Keratinocyte (primary cell): ENCODE data around the gene FSTL1. TPM values are rescaled to one million over a fixed set of nuclear protein-coding genes. Genes with fewer than 3 reads are reported as not detected.

ENCODE experiments used
- DNase-seq: peaks from one replicate; pipeline ENCODE4 v3.0.0-alpha.2; 2011; ENCODE audit warnings: low read depth, missing footprints, low spot score
- FAIRE-seq: peaks from 2 replicates; lab custom pipeline; 2011; peaks lifted over from hg19 to GRCh38; lab: Jason Lieb, UNC
- H2AFZ ChIP-seq: 2 replicates; pipeline ENCODE4 v1.6.0; 2012; ENCODE audit warnings: low read length, control low read depth, inconsistent platforms; ENCODE audit not compliant: control insufficient read depth
- H3K27ac ChIP-seq: 2 replicates; pipeline ENCODE4 v1.5.1; 2011; ENCODE audit warnings: low read length; ENCODE audit not compliant: control insufficient read depth, insufficient read depth
- H3K27me3 ChIP-seq: 3 replicates; pipeline ENCODE4 v1.6.0; 2011; ENCODE audit warnings: low read length; ENCODE audit not compliant: control insufficient read depth, insufficient read depth; ENCODE audit errors: extremely low read depth
- H3K36me3 ChIP-seq, 2 experiments: 2 replicates in 1 of 2; 3 replicates in 1 of 2; pipeline ENCODE4 v1.5.1; 2011; ENCODE audit warnings: low read length in 2 of 2, mild to moderate bottlenecking in 1 of 2; ENCODE audit not compliant: control insufficient read depth in 2 of 2, insufficient read depth in 2 of 2; ENCODE audit errors: extremely low read depth in 1 of 2
- H3K4me1 ChIP-seq: 3 replicates; pipeline ENCODE4 v1.5.1; 2011; ENCODE audit warnings: low read length; ENCODE audit not compliant: control insufficient read depth, insufficient read depth; ENCODE audit errors: extremely low read depth
- H3K4me2 ChIP-seq: 3 replicates; pipeline ENCODE4 v1.6.0; 2011; ENCODE audit warnings: low read depth, low read length; ENCODE audit not compliant: control insufficient read depth, insufficient read depth; ENCODE audit errors: extremely low read depth
- H3K4me3 ChIP-seq, 3 experiments: fragments of 200-600 bp in 1 of 3; sonication (generic) in 1 of 3; 2 replicates in 2 of 3; 3 replicates in 1 of 3; pipeline ENCODE4 v1.5.1; 2011 to 2016; ENCODE audit warnings: low read length in 3 of 3, mild to moderate bottlenecking in 3 of 3, control low read depth in 2 of 3, inconsistent platforms in 1 of 3, low read depth in 1 of 3, mixed read lengths in 1 of 3, mixed run types in 1 of 3, moderate library complexity in 1 of 3; ENCODE audit not compliant: control insufficient read depth in 2 of 3, insufficient read depth in 2 of 3; ENCODE audit errors: extremely low read depth in 1 of 3
- H3K79me2 ChIP-seq: 2 replicates; pipeline ENCODE4 v1.6.0; 2012; ENCODE audit warnings: low read length; ENCODE audit not compliant: control insufficient read depth, insufficient read depth
- H3K9ac ChIP-seq: 3 replicates; pipeline ENCODE4 v1.6.0; 2011; ENCODE audit warnings: low read length; ENCODE audit not compliant: control insufficient read depth, insufficient read depth; ENCODE audit errors: extremely low read depth
- H3K9me1 ChIP-seq: 3 replicates; pipeline ENCODE4 v1.6.0; 2011; ENCODE audit warnings: low read length; ENCODE audit not compliant: control insufficient read depth, insufficient read depth; ENCODE audit errors: extremely low read depth
- H3K9me3 ChIP-seq: 2 replicates; pipeline ENCODE4 v1.5.1; 2012; ENCODE audit warnings: low read depth, low read length; ENCODE audit not compliant: control insufficient read depth
- H4K20me1 ChIP-seq: 3 replicates; pipeline ENCODE4 v1.6.0; 2011; ENCODE audit warnings: low read length; ENCODE audit not compliant: control insufficient read depth, insufficient read depth; ENCODE audit errors: extremely low read depth
- CTCF ChIP-seq, 3 experiments: IDR thresholded peaks in 1 of 3; conservative IDR thresholded peaks in 1 of 3; optimal IDR thresholded peaks in 1 of 3; 2 replicates in 2 of 3; 3 replicates in 1 of 3; pipeline versions ENCODE3 to v1.5.1; 2011; ENCODE audit warnings: low read length in 3 of 3, mild to moderate bottlenecking in 3 of 3, moderate library complexity in 2 of 3, control low read depth in 1 of 3, inconsistent platforms in 1 of 3; ENCODE audit not compliant: insufficient read depth in 2 of 3; ENCODE audit errors: extremely low read depth in 1 of 3
- EZH2 ChIP-seq: IDR thresholded peaks from one replicate; pipeline ENCODE4 v1.6.1; 2012; ENCODE audit warnings: inconsistent platforms, mild to moderate bottlenecking, low read length, moderate library complexity
- dilution Hi-C: fragments of 300-500 bp; cut with MboI; formaldehyde crosslinking; loops from one replicate; pipeline ENCODE4 v1.7.0; 2020; ENCODE audit warnings: low sequenced_read_pairs; ENCODE audit not compliant: extremely low pct_ligation_motif_present
- polyA plus RNA-seq, 5 experiments: library from polyadenylated mRNA; depleted of rRNA in 3 of 5; stranded (reverse) in 3 of 5; stranded (forward) in 1 of 5; unstranded in 1 of 5; fragments of >200 nt; gene quantifications; 1 replicate in 1 of 5; 2 replicates in 3 of 5; 3 replicates in 1 of 5; pipeline versions ENCODE4 v1.2.1 to v1.2.3, GENCODE V29; 2011 to 2012; ENCODE audit warnings: missing spikeins in 2 of 5, low read depth in 1 of 5, low replicate concordance in 1 of 5

FSTL1 gene
- polyA plus RNA-seq, 1 donor (not counting 4 experiments of a cell fraction or from before 2014, with no cell fraction given) = 59.0 TPM

GRCh38 chr3:120461416-120461815 lies 10.6 kb upstream of the FSTL1 start:
- Histone ChIP-seq H3K4me2 (no peak overlapping the region), H3K9ac (no peak overlapping the region), H3K4me1 (no peaks in the 10 kb centered on the region), H3K27me3 (no peaks in the 10 kb centered on the region), H3K36me3 (no peaks in the 10 kb centered on the region), H4K20me1 (no peaks in the 10 kb centered on the region), H3K27ac (no peak overlapping the region), H3K9me3 (no peaks in the 10 kb centered on the region), H3K9me1 (no peaks in the 10 kb centered on the region), H2AFZ (no peak overlapping the region), H3K4me3 (no peak overlapping the region), H3K79me2 (no peaks in the 10 kb centered on the region)
- TF ChIP-seq EZH2 = no peak
- TF ChIP-seq CTCF (optimal IDR thresholded peaks at IDR 0.05 in 1 of 3, IDR thresholded peaks at IDR 0.05 in 1 of 3, conservative IDR thresholded peaks at IDR 0.05 in 1 of 3; ENCODE audit: extremely low read depth in 1 of 3, insufficient read depth in 2 of 3, low read length in 3 of 3) = no peak
- DNase-seq = no peak
- no peak for FAIRE-seq
- dilution Hi-C loops = no loop called here

- H3K27ac ChIP-seq = no peak overlapping the region
- H3K4me2 ChIP-seq = no peak overlapping the region
- dilution Hi-C loops = no loop called here
- no peaks in the 10 kb centered on the region for H4K20me1 ChIP-seq
- DNase-seq = no peak
- H3K27me3 ChIP-seq = no peaks in the 10 kb centered on the region
- H3K79me2 ChIP-seq = no peaks in the 10 kb centered on the region
- no peak for FAIRE-seq
- H3K4me1 ChIP-seq = no peaks in the 10 kb centered on the region
- no peak overlapping the region for H3K9ac ChIP-seq
- TF ChIP-seq EZH2 (no peak), CTCF (optimal IDR thresholded peaks at IDR 0.05 in 1 of 3, IDR thresholded peaks at IDR 0.05 in 1 of 3, conservative IDR thresholded peaks at IDR 0.05 in 1 of 3; ENCODE audit: extremely low read depth in 1 of 3, insufficient read depth in 2 of 3, low read length in 3 of 3) (no peak)
- no peaks in the 10 kb centered on the region for H3K9me1 ChIP-seq
- no peak overlapping the region for H2AFZ ChIP-seq
- H3K4me3 ChIP-seq = no peak overlapping the region
- H3K36me3 ChIP-seq = no peaks in the 10 kb centered on the region
- H3K9me3 ChIP-seq = no peaks in the 10 kb centered on the region
These were observed 10.1 kb upstream of the FSTL1 start for GRCh38 chr3:120460862-120461261.
